HG03558 (cell line): ENCODE measurements around the gene TRIM23.

ENCODE experiments used
- ATAC-seq: cut with Tn5 transposase; IDR thresholded peaks from one replicate; pipeline ENCODE4 v1.9.1; 2021; ENCODE audit warnings: moderate number of reproducible peaks; ENCODE audit not compliant: unreplicated experiment; ENCODE audit errors: extremely low read depth

The TRIM23 gene

GRCh38 chr5:65570598-65571226 is 53.4 kb downstream of the TRIM23 start:
- ATAC-seq: no peak

DNA sequence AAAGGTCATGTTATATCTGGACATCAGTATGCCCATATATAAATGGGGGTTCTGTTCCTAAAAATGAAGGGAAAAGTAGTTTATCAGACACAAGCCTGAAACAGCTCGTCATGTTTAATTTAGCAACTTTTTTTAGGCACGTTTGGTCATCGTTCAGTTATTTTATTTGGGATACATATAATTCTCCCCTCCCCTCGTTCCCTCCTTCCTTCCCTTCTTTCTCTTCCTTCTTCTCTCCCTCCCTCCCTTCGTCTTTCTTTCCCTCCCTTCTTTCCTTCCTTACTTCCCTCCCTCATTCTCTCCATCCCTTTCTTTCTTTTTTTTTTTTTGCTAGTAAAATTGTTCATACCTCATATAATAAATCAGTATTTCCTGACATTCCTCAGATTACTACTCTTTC is 57.6 kb downstream of the TRIM23 start:
- no peak for ATAC-seq

GRCh38 chr5:65563777-65564176 is 60.4 kb downstream of the TRIM23 start:
- ATAC-seq: no peak

DNA sequence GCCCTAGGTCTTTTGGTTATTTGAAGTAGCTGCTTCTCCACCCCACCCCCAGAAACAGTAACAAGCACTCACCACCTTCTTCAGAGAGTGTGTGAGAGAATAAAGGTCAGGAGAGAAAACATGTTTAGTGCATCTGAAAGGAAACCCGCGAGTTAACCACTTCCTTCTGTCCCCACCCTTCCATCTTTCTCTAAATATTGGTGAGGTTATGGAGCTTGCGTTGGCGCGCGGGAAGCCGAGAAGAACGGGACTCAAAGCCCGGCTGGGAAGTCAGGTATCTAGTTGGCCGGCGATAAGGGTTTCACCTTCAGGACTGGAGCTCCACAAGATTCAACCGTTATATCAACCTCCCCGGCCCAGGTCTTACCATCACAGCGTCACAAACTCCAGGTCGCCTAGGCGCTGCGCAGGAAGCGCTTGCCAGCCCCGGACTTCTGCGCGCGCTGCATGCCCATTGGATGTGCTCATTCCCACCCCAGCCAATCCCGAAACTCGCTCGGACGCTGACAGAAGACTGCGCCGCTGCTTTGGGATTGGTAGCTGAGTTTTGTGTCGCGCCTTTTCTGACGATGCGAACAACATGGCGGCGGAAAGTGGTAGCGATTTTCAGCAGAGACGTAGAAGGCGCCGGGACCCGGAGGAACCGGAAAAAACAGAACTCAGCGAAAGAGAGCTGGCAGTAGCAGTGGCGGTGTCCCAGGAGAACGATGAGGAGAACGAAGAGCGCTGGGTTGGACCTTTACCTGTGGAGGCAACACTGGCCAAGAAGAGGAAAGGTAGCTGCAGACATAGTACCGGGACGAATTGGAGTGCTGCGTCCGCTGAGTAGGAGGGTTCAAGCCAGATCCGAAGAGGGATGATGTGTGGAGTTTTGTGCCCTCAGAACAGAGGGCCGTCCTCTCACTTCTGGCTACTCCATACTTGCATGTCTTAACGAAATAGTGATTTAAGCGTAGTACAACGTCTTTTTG is 61.1 kb downstream of the TRIM23 start, which contains the start of the genes CENPK and PPWD1:
Gene CENPK (minus strand): TSS at position 438 of the 971 bp plus-strand sequence. CDS start 8,261 bp downstream, outside the sequence.
Gene PPWD1 (plus strand): TSS at position 566 of the 971 bp plus-strand sequence. CDS start 15 bp downstream, at position 581.
- peak; percentile 97 for ATAC-seq

DNA sequence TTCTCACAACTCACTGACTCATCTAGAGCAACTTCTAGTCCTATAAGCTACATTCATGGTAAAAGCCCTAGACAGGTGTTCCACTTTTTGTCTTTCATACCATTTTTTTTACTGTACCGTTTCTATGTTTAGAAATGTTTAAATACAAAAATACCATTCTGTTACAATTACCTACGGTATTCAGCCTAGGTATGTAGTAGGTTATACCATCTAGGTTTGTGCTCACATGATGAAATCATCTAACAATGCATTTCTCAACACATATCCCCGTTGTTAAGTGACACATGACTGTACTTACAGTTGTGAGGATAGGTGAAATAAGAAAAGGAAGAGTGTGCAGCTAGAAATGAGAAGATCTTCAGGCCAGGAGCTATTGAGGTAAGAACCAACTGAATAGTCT is 67.4 kb downstream of the TRIM23 start:
- no peak for ATAC-seq

- ATAC-seq: no peak
These were observed 68.0 kb downstream of the TRIM23 start for GRCh38 chr5:65556181-65556580.

DNA sequence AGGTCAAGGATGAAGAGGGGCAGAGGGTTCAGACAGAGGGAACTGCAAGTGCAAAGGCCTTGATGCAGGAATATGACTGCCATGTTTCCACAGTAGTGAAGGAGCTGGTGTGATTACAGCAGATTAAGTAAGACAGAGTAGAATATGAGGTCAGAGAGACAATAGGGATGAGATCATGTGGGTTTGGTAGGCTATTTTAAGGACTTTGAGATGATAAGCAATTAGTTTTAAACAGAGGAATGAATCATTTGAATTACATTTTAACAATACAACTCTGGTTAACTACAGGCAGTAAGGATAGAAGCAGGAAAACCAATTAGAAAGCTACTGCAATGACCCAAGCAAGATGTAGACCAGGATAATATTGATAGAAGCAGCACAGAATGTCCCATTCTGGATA is 68.8 kb downstream of the TRIM23 start:
- ATAC-seq: no peak

DNA sequence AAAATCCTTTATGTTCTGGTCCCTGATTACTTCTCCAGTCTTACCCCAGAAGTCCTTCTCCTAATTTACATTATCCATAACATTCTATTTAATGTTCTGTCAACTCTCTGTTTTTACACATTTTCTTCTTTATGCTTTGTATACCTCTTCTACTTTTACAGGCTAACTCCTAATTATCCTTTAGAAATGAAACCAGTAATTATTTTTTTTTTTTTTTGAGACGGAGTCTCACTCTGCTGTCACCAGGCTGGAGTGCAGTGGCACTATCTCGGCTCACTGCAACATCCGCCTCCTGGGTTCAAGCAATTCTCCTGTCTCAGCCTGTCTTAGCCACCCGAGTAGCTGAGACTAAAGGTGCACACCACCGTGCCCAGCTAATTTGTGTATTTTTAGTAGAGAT is 70.2 kb downstream of the TRIM23 start:
- no peak for ATAC-seq

GRCh38 chr5:65548281-65548680 is 75.9 kb downstream of the TRIM23 start:
- no peak for ATAC-seq

DNA sequence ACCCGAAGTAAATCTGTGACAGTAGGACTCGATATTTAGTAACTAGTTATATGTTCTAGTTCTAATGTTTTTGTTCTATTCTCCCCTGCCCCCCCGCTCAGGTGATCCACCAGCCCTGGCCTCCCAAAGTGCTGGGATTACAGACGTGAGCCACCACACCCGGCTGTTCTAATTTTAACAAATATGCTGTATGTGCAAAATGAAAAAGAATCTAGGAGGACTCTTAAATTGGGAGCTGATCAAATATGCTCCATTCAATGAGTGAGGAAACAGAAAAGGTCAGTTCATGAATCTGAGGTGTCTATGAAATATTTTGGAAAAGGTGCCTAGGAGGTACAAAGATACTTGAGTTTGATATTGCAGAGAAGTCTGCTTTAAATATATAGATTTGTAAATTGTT is 78.0 kb downstream of the TRIM23 start:
- ATAC-seq: no peak

GRCh38 chr5:65544473-65544872 is 79.7 kb downstream of the TRIM23 start:
- ATAC-seq: no peak

- no peak for ATAC-seq
These were observed 84.3 kb downstream of the TRIM23 start for GRCh38 chr5:65539827-65540226.
